GM19099 (cell line): Measurements from ENCODE around the gene ABHD3.

Experiments used
- POLR2A ChIP-seq: IDR thresholded peaks from 3 replicates; pipeline ENCODE4 v1.6.1; 2011; ENCODE audit warnings: low read depth; ENCODE audit not compliant: insufficient read length; ENCODE audit errors: extremely low read depth

Gene ABHD3

GRCh38 chr18:21672521-21673267 lies 31.9 kb downstream of the ABHD3 start:
- TF ChIP-seq POLR2A: no peak

GRCh38 chr18:21669736-21670285 lies 34.8 kb downstream of the ABHD3 start:
- TF ChIP-seq POLR2A: no peak

DNA sequence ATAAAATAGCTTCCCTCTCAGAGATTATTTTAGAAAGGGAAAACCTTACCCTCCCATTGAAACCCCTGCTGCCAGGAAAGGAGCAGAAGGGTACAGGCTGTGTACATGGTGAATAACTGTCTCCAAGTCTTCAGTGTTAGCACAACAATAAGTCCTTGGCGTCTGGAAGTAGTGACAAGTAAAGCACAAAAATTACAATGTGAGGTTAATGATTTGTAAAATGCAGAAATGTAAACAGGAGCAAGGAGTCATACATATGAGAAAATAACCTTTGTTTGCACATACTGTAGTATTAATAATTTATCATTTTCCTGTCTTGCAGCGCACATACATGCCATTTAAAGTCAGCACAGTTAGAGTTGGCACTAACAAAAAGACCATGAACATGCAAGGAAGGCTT lies 40.5 kb downstream of the ABHD3 start:
- no peak for TF ChIP-seq POLR2A

DNA sequence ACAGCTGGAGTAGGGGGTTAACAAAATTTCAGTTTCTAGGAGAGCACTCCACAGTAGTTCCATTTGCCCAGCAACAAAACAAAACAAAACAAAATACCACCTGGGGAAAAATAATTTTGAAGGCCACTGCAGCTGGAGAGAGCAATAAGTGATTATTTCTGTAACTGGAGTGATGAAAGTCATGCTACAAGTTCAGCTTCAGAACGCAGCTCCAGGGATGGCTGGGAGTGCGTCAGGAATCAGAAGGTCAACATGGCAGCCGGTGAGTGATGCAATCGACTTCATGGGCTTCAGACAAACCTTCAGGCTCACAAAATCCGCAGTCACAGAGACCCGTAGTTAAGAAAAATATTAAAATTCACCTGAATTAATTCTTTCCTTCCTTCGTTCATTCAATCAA lies 41.0 kb downstream of the ABHD3 start:
- no peak for TF ChIP-seq POLR2A

DNA sequence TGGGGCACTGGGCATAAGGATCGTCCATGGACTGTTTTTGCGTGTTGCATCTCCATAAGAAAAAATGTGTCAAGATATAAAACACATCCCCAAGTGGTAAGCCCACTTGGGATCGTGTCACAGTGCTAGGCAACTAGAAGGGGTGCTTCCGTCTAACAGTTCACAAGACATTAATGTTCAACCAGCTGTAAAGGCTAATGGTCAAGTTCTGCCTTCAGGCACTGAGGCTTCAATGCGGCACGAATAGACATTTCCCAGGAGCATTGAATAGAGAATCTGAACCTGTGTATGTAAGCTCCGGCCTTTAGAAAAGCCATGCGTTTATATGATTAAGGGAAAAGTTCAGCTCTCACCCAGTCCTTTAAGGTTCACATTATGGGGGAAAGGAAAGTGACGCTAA lies 42.0 kb downstream of the ABHD3 start:
- TF ChIP-seq POLR2A: no peak

GRCh38 chr18:21660078-21660477 lies 44.5 kb downstream of the ABHD3 start:
- TF ChIP-seq POLR2A: no peak

DNA sequence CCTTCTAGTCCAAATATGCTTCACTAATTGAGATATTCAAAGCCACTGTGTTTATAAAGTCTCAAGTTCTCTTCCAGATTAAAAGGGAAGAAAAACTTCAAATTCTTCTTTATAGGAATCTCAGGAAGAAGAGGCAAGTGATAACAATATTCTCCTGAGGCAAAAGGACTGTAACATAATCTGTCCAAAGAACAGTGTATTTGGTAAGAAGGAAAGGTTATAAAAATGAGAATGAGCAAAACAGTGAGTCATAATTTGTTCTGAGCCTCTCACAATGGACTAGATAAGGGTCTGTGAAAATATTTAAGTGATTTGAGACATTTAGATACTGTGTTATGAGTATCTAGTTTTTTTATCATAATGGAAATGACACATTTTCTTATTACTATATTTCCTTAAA lies 48.2 kb downstream of the ABHD3 start:
- TF ChIP-seq POLR2A: no peak

GRCh38 chr18:21653361-21653760 lies 51.2 kb downstream of the ABHD3 start:
- TF ChIP-seq POLR2A: no peak

DNA sequence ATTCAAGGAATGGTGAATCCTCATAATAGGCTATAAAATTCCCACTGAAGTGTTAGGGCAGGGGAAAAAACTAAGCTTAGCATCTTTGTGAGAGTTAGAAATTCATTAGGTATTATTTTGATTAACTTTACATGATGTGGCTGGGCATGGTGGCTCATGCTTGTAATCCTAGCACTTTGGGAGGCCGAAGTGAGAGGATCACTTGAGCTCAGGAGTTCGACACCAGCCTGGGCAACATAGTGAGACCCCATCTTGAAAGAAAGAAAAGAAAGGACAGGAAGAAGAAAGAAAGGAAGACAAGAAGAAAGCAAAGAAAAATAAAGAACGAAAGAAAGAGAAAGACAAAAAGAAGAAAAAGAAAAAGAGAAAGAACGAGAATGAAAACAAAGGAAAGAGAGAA lies 52.5 kb downstream of the ABHD3 start:
- no peak for TF ChIP-seq POLR2A

- TF ChIP-seq POLR2A: no peak
These were observed 54.3 kb downstream of the ABHD3 start for GRCh38 chr18:21650311-21650710.

GRCh38 chr18:21638822-21639221 lies 65.8 kb downstream of the ABHD3 start:
- TF ChIP-seq POLR2A: no peak

DNA sequence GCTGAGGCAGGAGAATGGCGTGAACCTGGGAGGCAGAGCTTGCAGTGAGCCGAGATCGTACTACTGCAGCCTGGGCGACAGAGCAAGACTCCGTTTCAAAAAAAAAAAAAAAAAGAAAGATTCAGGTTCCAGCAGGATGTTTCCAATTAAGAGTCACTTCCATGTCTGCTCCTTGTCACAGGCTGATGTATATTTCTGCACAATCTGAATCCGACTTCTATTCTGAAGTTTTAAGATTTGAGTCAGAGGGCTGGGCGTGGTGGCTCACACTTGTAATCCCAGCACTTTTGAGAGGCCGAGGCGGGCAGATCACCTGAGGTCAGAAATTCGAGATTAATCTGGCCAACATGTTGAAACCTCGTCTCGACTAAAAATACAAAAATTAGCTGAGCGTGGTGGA lies 67.8 kb downstream of the ABHD3 start:
- no peak for TF ChIP-seq POLR2A

DNA sequence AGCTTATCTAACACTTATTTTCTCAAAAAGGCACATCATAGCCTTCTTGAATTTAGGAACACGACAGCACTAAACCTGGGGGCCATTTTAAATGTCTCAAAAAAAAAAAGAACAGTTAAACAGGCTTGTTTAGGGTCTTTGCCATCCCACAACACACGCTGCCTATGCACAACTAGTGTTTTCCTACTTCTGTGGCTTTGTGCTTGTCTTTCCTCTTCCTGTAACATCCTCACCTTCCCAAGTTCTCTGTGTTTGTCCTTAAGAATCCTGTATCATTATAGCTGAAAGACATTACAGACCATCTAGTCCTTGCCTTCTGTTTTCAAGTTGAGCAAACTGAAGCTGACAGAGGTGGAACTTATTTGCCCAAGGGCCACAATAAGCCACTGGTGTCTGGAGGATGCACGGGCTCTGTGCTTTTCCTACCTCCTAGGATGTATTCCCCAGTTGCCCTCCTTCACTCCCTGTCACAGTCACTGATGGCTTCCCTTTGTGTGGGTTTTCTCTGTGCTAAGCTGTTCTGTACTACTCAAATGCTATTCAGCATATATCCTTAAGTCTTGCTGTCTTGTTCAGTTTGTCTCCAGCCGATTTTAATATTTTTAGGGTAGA lies 69.9 kb downstream of the ABHD3 start:
- no peak for TF ChIP-seq POLR2A

- no peak for TF ChIP-seq POLR2A
These were observed 72.2 kb downstream of the ABHD3 start for GRCh38 chr18:21632393-21632792.

DNA sequence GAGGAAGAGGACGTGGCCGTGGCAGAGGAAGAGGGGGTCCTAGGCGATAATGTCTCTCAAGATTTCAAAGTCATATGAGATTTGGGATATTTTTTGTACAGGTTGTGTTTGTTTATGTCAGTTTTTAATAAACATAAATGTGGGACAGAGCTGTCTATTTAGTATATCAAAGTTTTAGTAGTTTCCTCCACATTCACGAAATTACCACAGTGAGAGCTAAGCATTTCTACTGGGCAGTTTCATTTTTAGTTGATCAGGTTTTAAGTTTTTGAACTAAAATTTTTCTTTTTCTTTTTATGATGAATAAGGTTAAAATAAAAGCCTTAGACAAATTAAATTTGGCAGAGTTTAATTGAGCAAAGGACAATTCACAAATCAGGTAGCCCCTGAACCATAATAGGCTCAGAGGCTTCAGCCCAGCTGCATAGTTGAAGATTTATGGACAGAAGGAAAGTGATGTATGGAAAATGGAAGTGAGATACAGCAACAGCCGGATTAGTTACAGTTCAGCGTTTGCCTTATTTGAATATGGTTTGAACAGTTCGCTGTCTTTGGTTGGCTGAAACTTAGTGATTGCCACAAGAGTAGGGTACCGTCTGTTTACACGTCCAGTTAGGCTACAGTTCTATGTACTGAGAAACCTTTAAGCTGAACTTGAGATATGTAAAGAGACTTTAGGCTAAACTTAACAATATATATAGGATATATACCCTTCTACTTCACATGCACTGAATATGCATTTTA lies 75.3 kb downstream of the ABHD3 start:
- no peak for TF ChIP-seq POLR2A
